Measurements from ENCODE around the gene HABP2.

The HABP2 gene

GRCh38 chr10:113527211-113527906, 25.5 kb upstream of the HABP2 start:
- no peak for DNase-seq

GRCh38 chr10:113528876-113529275, 24.0 kb upstream of the HABP2 start:
- DNase-seq: no peak

GRCh38 chr10:113529575-113529974, 23.3 kb upstream of the HABP2 start:
- DNase-seq: no peak

- no peak for DNase-seq
Observed at GRCh38 chr10:113530476-113530875, 22.4 kb upstream of the HABP2 start.

- no peak for DNase-seq
Observed at GRCh38 chr10:113532724-113533123, 20.1 kb upstream of the HABP2 start.

- no peak for DNase-seq
Observed at GRCh38 chr10:113533801-113534200, 19.1 kb upstream of the HABP2 start.

- no peak for DNase-seq
Observed at GRCh38 chr10:113534423-113534822, 18.4 kb upstream of the HABP2 start.

GRCh38 chr10:113537672-113538071, 15.2 kb upstream of the HABP2 start:
- DNase-seq: no peak

- no peak for DNase-seq
Observed at GRCh38 chr10:113538151-113538550, 14.7 kb upstream of the HABP2 start.

- DNase-seq: no peak
Observed at GRCh38 chr10:113539789-113540188, 13.1 kb upstream of the HABP2 start.

GRCh38 chr10:113540845-113541548, 11.9 kb upstream of the HABP2 start:
- no peak for DNase-seq

GRCh38 chr10:113541549-113541927, 11.3 kb upstream of the HABP2 start:
- DNase-seq: no peak

- DNase-seq: no peak
Observed at GRCh38 chr10:113543107-113543955, 9.5 kb upstream of the HABP2 start.

GRCh38 chr10:113544392-113544791, 8.5 kb upstream of the HABP2 start:
- no peak for DNase-seq

- no peak for DNase-seq
Observed at GRCh38 chr10:113547426-113547825, 5.4 kb upstream of the HABP2 start.

- DNase-seq: no peak
Observed at GRCh38 chr10:113549856-113550255, 3.0 kb upstream of the HABP2 start.

GRCh38 chr10:113550365-113550764, 2.5 kb upstream of the HABP2 start:
- DNase-seq: no peak

GRCh38 chr10:113552014-113552413, 839 bp upstream of the HABP2 start:
- DNase-seq: no peak

- no peak for DNase-seq
Observed at GRCh38 chr10:113553149-113553548, 296 bp downstream of the HABP2 start.

- DNase-seq: no peak
Observed at GRCh38 chr10:113554214-113554613, 1.4 kb downstream of the HABP2 start.

- DNase-seq: no peak
Observed at GRCh38 chr10:113555245-113555644, 2.4 kb downstream of the HABP2 start.

GRCh38 chr10:113555751-113556150, 2.9 kb downstream of the HABP2 start:
- DNase-seq: no peak

GRCh38 chr10:113557424-113557862, 4.6 kb downstream of the HABP2 start:
- DNase-seq: no peak

- no peak for DNase-seq
Observed at GRCh38 chr10:113557903-113558321, 5.1 kb downstream of the HABP2 start.

Data from NCI-H2171 (cell line).